DND-41 (cell line): ENCODE results near the gene ACR.
"Not testable (repeated sequence)": the region's sequence is repeated elsewhere in the genome, so short reads cannot be mapped to it uniquely, and the experiment has no call there.

Experiments used
- CTCF ChIP-seq: IDR thresholded peaks from 2 replicates; pipeline ENCODE4 v1.5.1; 2012; ENCODE audit warnings: borderline replicate concordance, low read length, moderate library complexity, mild to moderate bottlenecking; ENCODE audit not compliant: poor library complexity, severe bottlenecking; ENCODE audit errors: extremely low read depth
- EZH2 ChIP-seq: IDR thresholded peaks from 3 replicates; pipeline ENCODE4 v1.6.1; 2012; ENCODE audit warnings: borderline replicate concordance, low read depth, mild to moderate bottlenecking, moderate library complexity, low read length, inconsistent platforms; ENCODE audit not compliant: severe bottlenecking

GRCh38 chr22:50747521-50747920 lies 9.5 kb downstream of the ACR start:
- not testable (repeated sequence) for TF ChIP-seq CTCF, EZH2
